ENCODE results near the gene CASP2. TPM values are rescaled to one million over a fixed set of nuclear protein-coding genes. Genes with fewer than 3 reads are reported as not detected.

Gene CASP2
- total and polyA plus RNA-seq, 2 of the 8 experiments (the other 6 are each of a cell fraction or from before 2014, with no cell fraction given): 23.7 to 35.3 TPM

DNA sequence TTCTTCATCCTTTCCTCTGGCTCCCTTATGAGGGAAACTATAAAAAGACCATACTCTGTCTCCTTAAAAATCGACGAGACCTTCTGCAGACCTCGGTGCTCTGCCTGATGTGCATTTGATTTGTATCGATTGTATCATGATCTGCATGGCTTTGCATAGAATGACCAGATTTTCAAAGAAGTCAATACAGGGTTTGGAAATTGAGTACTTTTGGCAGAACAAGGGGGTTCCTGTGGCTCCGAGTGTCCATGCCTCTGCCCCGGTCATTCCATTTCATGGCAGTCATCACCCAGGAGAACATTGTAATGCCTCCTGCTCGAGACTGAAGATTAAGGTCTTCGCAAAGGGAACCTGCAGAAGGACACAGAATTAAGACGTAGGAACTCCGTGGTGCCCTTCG, 685 bp downstream of the CASP2 start:
- peaks cover 2 to 11% (median 7%) of the 10 kb centered on the region in 4 experiments for H3K4me1 ChIP-seq (replicated peaks in 1 of 4; ENCODE audit: control insufficient read depth in 3 of 4, insufficient read depth in 4 of 4, low read length in 3 of 4)
- H3K79me1 ChIP-seq (ENCODE audit: low read depth, low read length): peaks cover 3% of the 10 kb centered on the region
- no peak overlapping the region for H2AFZ ChIP-seq (ENCODE audit: low read length)
- peaks cover 6 to 13% of the 10 kb centered on the region in 2 experiments for H3K9me3 ChIP-seq (ENCODE audit: insufficient read depth in 2 of 2, low read depth in 1 of 2, low read length in 1 of 2)
- no peak overlapping the region for H3K23ac ChIP-seq (ENCODE audit: insufficient read length)
- peak overlapping the region; percentile 89 for H3K27ac ChIP-seq (ENCODE audit: low read depth, low read length)
- H4K20me1 ChIP-seq (replicated peaks in 1 of 2; ENCODE audit: control insufficient read depth in 1 of 2, insufficient read depth in 2 of 2, low read length in 2 of 2): peaks cover 0 to 2% of the 10 kb centered on the region in 2 experiments
- H2BK5ac ChIP-seq (ENCODE audit: low read depth, low read length): 0 out of 2 replicates have a peak overlapping the region, but pooled peaks have one; percentile 71
- H3K4me3 ChIP-seq (ENCODE audit: extremely low read depth in 1 of 4, insufficient read depth in 2 of 4, low read depth in 3 of 4, low read length in 4 of 4): peak overlapping the region; percentile 81 to 96 (median 90)
- WGBS, 2 experiments (ENCODE audit: extremely low coverage in 1 of 2, insufficient coverage in 1 of 2, insufficient read length in 1 of 2, insufficient replicate concordance in 2 of 2, low coverage in 1 of 2, low lambda C conversion rate in 2 of 2, missing lambda C conversion rate in 1 of 2): 6% methylated on average over 11 of the region's 11 CpGs; no CpG with 5 or more reads in 1 of the 2 experiments
- peaks cover 8% of the 10 kb centered on the region for H3K23me2 ChIP-seq (ENCODE audit: low read depth, low read length)
- FAIRE-seq (no peak), DNase-seq (ENCODE audit: low read depth in 1 of 2, low spot score in 2 of 2) (no peak)
- no peak overlapping the region for H3K14ac ChIP-seq (ENCODE audit: insufficient read length)
- ChIA-PET POLR2A (ENCODE audit: partially characterized antibody) (interaction anchor here (0.8 to 2.5 kb wide), 6 partner anchors 8 to 84 kb away, joined by 3 to 6 read pairs (median 4); partner anchors contain the start of gene GSTK1), CTCF (ENCODE audit: partially characterized antibody) (interaction anchor here (1.0 to 3.6 kb wide), 2 partner anchors 11 to 16 kb away, joined by 5 to 22 read pairs; no protein-coding TSS in a partner anchor)
- H3K27me3 ChIP-seq (replicated peaks in 1 of 4; ENCODE audit: control insufficient read depth in 3 of 4, extremely low read depth in 1 of 4, insufficient read depth in 3 of 4, low read length in 3 of 4): peaks cover 10 to 21% (median 20%) of the 10 kb centered on the region in 4 experiments
- peaks cover 12 to 31% (median 22%) of the 10 kb centered on the region in 4 experiments for H3K36me3 ChIP-seq (ENCODE audit: control insufficient read depth in 2 of 4, insufficient read depth in 4 of 4, low read length in 3 of 4)
- no peak overlapping the region for H2BK15ac ChIP-seq (ENCODE audit: low read length)
- no peak overlapping the region for H4K91ac ChIP-seq (replicated peaks; ENCODE audit: insufficient read length, low read length)
- TF ChIP-seq POLR2A (IDR thresholded peaks at IDR 0.05; ENCODE audit: control extremely low read depth in 1 of 2, low read depth in 2 of 2, low read length in 2 of 2) (0 out of 3 replicates have a peak, but pooled peaks of 1 of the 2 experiments have one; percentile 1), ASH2L (IDR thresholded peaks at IDR 0.05; ENCODE audit: low read length) (peak; percentile 23), MAX (IDR thresholded peaks at IDR 0.05) (no peak)
- H4K5ac ChIP-seq (ENCODE audit: insufficient read length, low read depth, low read length): no peak overlapping the region
- no peak overlapping the region for H2AK5ac ChIP-seq (ENCODE audit: low read depth, low read length)
- H3K4ac ChIP-seq (replicated peaks; ENCODE audit: insufficient read length, low read depth, low read length): peak overlapping the region; percentile 27
- peak overlapping the region; percentile 84 to 97 for H3K4me2 ChIP-seq (ENCODE audit: insufficient read depth in 1 of 2, low read depth in 2 of 2, low read length in 2 of 2)
- H3K56ac ChIP-seq (replicated peaks; ENCODE audit: insufficient read length, low read depth, low read length): peak overlapping the region; percentile 5
- H2BK12ac ChIP-seq (ENCODE audit: low read depth, low read length): 0 out of 2 replicates have a peak overlapping the region, but pooled peaks have one; percentile 13
- H4K8ac ChIP-seq (ENCODE audit: extremely low read depth, insufficient read depth, low read length): no peak overlapping the region
- peaks cover 0 to 36% of the 10 kb centered on the region in 2 experiments; a peak in 3 of 4 replicates for H3K79me2 ChIP-seq (ENCODE audit: control insufficient read depth in 1 of 2, insufficient read depth in 2 of 2, low read length in 2 of 2)
- H2BK120ac ChIP-seq (replicated peaks; ENCODE audit: low read depth, low read length): no peak overlapping the region
- no peak overlapping the region for H2BK20ac ChIP-seq (ENCODE audit: low read length)
- H3K9ac ChIP-seq (replicated peaks in 1 of 4; ENCODE audit: extremely low read depth in 1 of 4, low read depth in 3 of 4, low read length in 3 of 4): peak overlapping the region; percentile 83 to 98 (median 96)
- H3K18ac ChIP-seq (ENCODE audit: extremely low read depth, low read length): no peak overlapping the region; the same call in 1 of the 2 replicates

Measured in H1 (cell line).